GM06990 (cell line): ENCODE data around the gene CNTF.
"Not testable (repeated sequence)": the region's sequence is repeated elsewhere in the genome, so short reads cannot be mapped to it uniquely, and the experiment has no call there.

Experiments used
- DNase-seq: peaks from one replicate; pipeline ENCODE4 v3.0.0-alpha.2; 2011; ENCODE audit not compliant: insufficient read length; ENCODE audit errors: extremely low read depth
- H3K27me3 ChIP-seq: replicated peaks from 2 replicates; pipeline ENCODE4 v1.6.0; 2011; ENCODE audit warnings: low read length; ENCODE audit not compliant: control insufficient read depth, insufficient read depth
- H3K36me3 ChIP-seq: 2 replicates; pipeline ENCODE4 v1.5.1; 2011; ENCODE audit warnings: low read length; ENCODE audit not compliant: control insufficient read depth, insufficient read depth
- H3K4me3 ChIP-seq: replicated peaks from 2 replicates; pipeline ENCODE4 v1.5.1; 2011; ENCODE audit warnings: low read depth, mild to moderate bottlenecking, control low read depth, low read length
- CTCF ChIP-seq: IDR thresholded peaks from 2 replicates; pipeline ENCODE4 v1.5.1; 2011; ENCODE audit warnings: low read length, control low read depth, mild to moderate bottlenecking, inconsistent platforms; ENCODE audit not compliant: insufficient read depth, poor library complexity, severe bottlenecking

CNTF gene

GRCh38 chr11:58622344-58622743, at the start of gene CNTF:
TSS of gene CNTF (plus strand) at chr11:58622665. CDS start at chr11:58622753, 88 bp downstream.
- peaks cover 17% of the 10 kb centered on the region for H3K36me3 ChIP-seq
- H3K27me3 ChIP-seq = no peaks in the 10 kb centered on the region
- DNase-seq = no peak
- no peak for TF ChIP-seq CTCF
- H3K4me3 ChIP-seq = no peak within 1 kb of the TSS; the same call in 1 of the 2 replicates

GRCh38 chr11:58572906-58573305, 49.6 kb upstream of the CNTF start:
- peak overlapping the region; percentile 96 for H3K4me3 ChIP-seq
- H3K27me3 ChIP-seq, H3K36me3 ChIP-seq, DNase-seq: not testable (repeated sequence)

- TF ChIP-seq CTCF = no peak
- DNase-seq = peak; percentile 58
- peak overlapping the region; percentile 96 for H3K4me3 ChIP-seq
- H3K36me3 ChIP-seq = peaks cover 5% of the 10 kb centered on the region
- no peaks in the 10 kb centered on the region for H3K27me3 ChIP-seq
Observed at GRCh38 chr11:58573451-58574104, 48.9 kb upstream of the CNTF start.

- H3K27me3 ChIP-seq = no peaks in the 10 kb centered on the region
- TF ChIP-seq CTCF = no peak
- no peak for DNase-seq
- peaks cover under 1% of the 10 kb centered on the region for H3K36me3 ChIP-seq
- H3K4me3 ChIP-seq = peak overlapping the region; percentile 96
Observed at GRCh38 chr11:58574881-58575280, 47.6 kb upstream of the CNTF start.

- peak within 1 kb of the TSS; percentile 96 for H3K4me3 ChIP-seq
- DNase-seq = peak; percentile 79
- H3K27me3 ChIP-seq = no peaks in the 10 kb centered on the region
- no peaks in the 10 kb centered on the region; the same call in none of the 2 replicates for H3K36me3 ChIP-seq
- TF ChIP-seq CTCF = no peak
Observed at GRCh38 chr11:58575377-58576020, 47.0 kb upstream of the CNTF start, which contains the start of gene LPXN. TSS of gene LPXN (minus strand) at chr11:58575856. CDS start at chr11:58575772, 84 bp downstream.

GRCh38 chr11:58576887-58577471, 45.5 kb upstream of the CNTF start:
- H3K27me3 ChIP-seq = no peaks in the 10 kb centered on the region
- H3K4me3 ChIP-seq = peak overlapping the region; percentile 96
- DNase-seq = peak; percentile 29
- TF ChIP-seq CTCF = peak; percentile 7
- no peaks in the 10 kb centered on the region for H3K36me3 ChIP-seq
